Measurements from ENCODE around the gene SIN3A. TPM values are rescaled to one million over a fixed set of nuclear protein-coding genes. Genes with fewer than 3 reads are reported as not detected.
A peak's percentile ranks its signal among the peaks of the same experiment; 100 is the strongest.
"Not testable (repeated sequence)": the region's sequence is repeated elsewhere in the genome, so short reads cannot be mapped to it uniquely, and the experiment has no call there.

The SIN3A gene
- total RNA-seq, 5 donors from 2014 or later (not counting 1 experiment from before 2014, with no cell fraction given) = 117 to 137 (median 136) TPM

GRCh38 chr15:75446151-75446550 is 5.3 kb downstream of the SIN3A start:
- Mint-ChIP-seq H3K27ac (peak overlapping the region; percentile 49 to 69), H3K36me3 (peaks cover 19% of the 10 kb centered on the region), H3K4me3 (peak overlapping the region in 2 of 3 donors; percentile 7 to 68), H3K9me3 (no peaks in the 10 kb centered on the region), H3K27me3 (no peaks in the 10 kb centered on the region), H3K4me1 (peaks cover 60 to 74% (median 72%) of the 10 kb centered on the region in 3 donors)
- no peak overlapping the region for H3K4me3 ChIP-seq (ENCODE audit: control insufficient read depth in 1 of 2, extremely low read depth in 1 of 2, low read length in 1 of 2)
- H3K27me3 ChIP-seq (replicated peaks in 1 of 2; ENCODE audit: control insufficient read depth in 2 of 2, extremely low read depth in 1 of 2, insufficient read depth in 2 of 2, low read length in 1 of 2) = no peaks in the 10 kb centered on the region
- ChIA-PET POLR2A (interaction anchor here (0.6 to 1.8 kb wide), 4 partner anchors 10 to 74 kb away, joined by 3 to 12 read pairs (median 6); no protein-coding TSS in a partner anchor), CTCF (interaction anchor here in 1 of 2 donors (1.3 kb wide), 2 partner anchors 10 to 180 kb away, joined by 3 to 7 read pairs; partner anchors contain the start of gene SNUPN)
- peaks cover 48 to 58% of the 10 kb centered on the region in 2 experiments for H3K4me1 ChIP-seq (ENCODE audit: control insufficient read depth in 1 of 2, extremely low read depth in 1 of 2, insufficient read depth in 2 of 2, low read length in 2 of 2)
- peak overlapping the region; percentile 19 for H3K27ac ChIP-seq (ENCODE audit: low read length)
- DNase-seq (no peak), ATAC-seq (replicated peaks in 1 of 4) (no peak)
- 10% methylated on average over 3 of the region's 3 CpGs for WGBS (ENCODE audit: insufficient coverage)
- H3K36me3 ChIP-seq (ENCODE audit: control insufficient read depth in 2 of 2, extremely low read depth in 1 of 2, insufficient read depth in 1 of 2, low read length in 1 of 2) = peaks cover 3 to 9% of the 10 kb centered on the region in 2 donors
- H3K9me3 ChIP-seq = no peaks in the 10 kb centered on the region

GRCh38 chr15:75445324-75445723 is 6.2 kb downstream of the SIN3A start:
- H3K4me1 ChIP-seq (ENCODE audit: control insufficient read depth in 1 of 2, extremely low read depth in 1 of 2, insufficient read depth in 2 of 2, low read length in 2 of 2) = peaks cover 48 to 55% of the 10 kb centered on the region in 2 experiments
- WGBS (ENCODE audit: insufficient coverage) = no CpG with 5 or more reads among the region's 10 CpGs
- H3K27ac ChIP-seq (ENCODE audit: low read length); H3K27me3 ChIP-seq (replicated peaks in 1 of 2; ENCODE audit: control insufficient read depth in 2 of 2, extremely low read depth in 1 of 2, insufficient read depth in 2 of 2, low read length in 1 of 2); DNase-seq; H3K4me3 ChIP-seq (ENCODE audit: control insufficient read depth in 1 of 2, extremely low read depth in 1 of 2, low read length in 1 of 2); H3K27me3 Mint-ChIP-seq; ATAC-seq (replicated peaks in 1 of 4); H3K9me3 ChIP-seq; H3K9me3 Mint-ChIP-seq: not testable (repeated sequence)
- Mint-ChIP-seq H3K27ac (peak overlapping the region in 1 of 2 donors; percentile 6), H3K4me3 (peak overlapping the region in 1 of 3 donors; percentile 68), H3K36me3 (peaks cover 21% of the 10 kb centered on the region), H3K4me1 (peaks cover 57 to 73% (median 72%) of the 10 kb centered on the region in 3 donors)
- ChIA-PET CTCF (interaction anchor here in 1 of 2 donors (1.3 kb wide), 1 partner anchor 181 kb away, joined by 7 read pairs; the partner anchor contains the start of gene SNUPN), POLR2A (interaction anchor here (0.7 to 1.8 kb wide), 2 partner anchors 11 to 657 kb away, joined by 6 to 12 read pairs; no protein-coding TSS in a partner anchor)
- H3K36me3 ChIP-seq (ENCODE audit: control insufficient read depth in 2 of 2, extremely low read depth in 1 of 2, insufficient read depth in 1 of 2, low read length in 1 of 2) = peaks cover 5 to 11% of the 10 kb centered on the region in 2 donors

DNA sequence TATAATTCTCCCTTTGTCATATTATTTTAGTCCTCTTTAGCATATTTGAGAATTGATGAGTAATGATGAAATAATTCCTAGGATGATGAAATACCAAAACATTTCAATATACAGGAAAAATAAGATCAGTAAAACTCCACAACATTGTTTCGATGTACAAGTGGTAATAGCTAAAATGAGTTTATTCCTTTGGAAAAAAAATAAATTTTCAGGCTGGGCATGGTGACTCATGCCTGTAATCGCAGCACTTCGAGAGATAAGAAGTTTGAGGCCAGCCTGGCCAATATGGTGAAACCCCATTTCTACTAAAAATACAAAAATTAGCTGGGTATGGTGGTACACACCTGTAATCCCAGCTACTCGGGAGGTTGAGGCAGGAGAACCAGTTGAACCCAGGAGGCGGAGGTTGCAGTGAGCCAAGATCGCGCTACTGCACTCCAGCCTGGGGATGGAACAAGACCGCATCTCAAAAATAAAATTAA is 7.5 kb downstream of the SIN3A start:
- H3K4me3 ChIP-seq (ENCODE audit: control insufficient read depth in 1 of 2, extremely low read depth in 1 of 2, low read length in 1 of 2); POLR2A ChIA-PET; H3K4me3 Mint-ChIP-seq; H3K27me3 Mint-ChIP-seq; H3K9me3 Mint-ChIP-seq; H3K27me3 ChIP-seq (replicated peaks in 1 of 2; ENCODE audit: control insufficient read depth in 2 of 2, extremely low read depth in 1 of 2, insufficient read depth in 2 of 2, low read length in 1 of 2); DNase-seq; H3K9me3 ChIP-seq; ATAC-seq (replicated peaks in 1 of 4); H3K27ac ChIP-seq (ENCODE audit: low read length): not testable (repeated sequence)
- CTCF ChIA-PET = interaction anchor here in 1 of 2 donors (0.9 kb wide), 1 partner anchor 10 kb away, joined by 3 read pairs; no protein-coding TSS in a partner anchor
- Histone ChIP-seq H3K36me3 (ENCODE audit: control insufficient read depth in 2 of 2, extremely low read depth in 1 of 2, insufficient read depth in 1 of 2, low read length in 1 of 2) (peaks cover 5 to 12% of the 10 kb centered on the region in 2 donors), H3K4me1 (ENCODE audit: control insufficient read depth in 1 of 2, extremely low read depth in 1 of 2, insufficient read depth in 2 of 2, low read length in 2 of 2) (peaks cover 35 to 45% of the 10 kb centered on the region in 2 experiments)
- Mint-ChIP-seq H3K36me3 (peaks cover 24% of the 10 kb centered on the region), H3K27ac (peak overlapping the region; percentile 48 to 63), H3K4me1 (peaks cover 50 to 64% (median 62%) of the 10 kb centered on the region in 3 donors)
- no CpG with 5 or more reads among the region's 8 CpGs for WGBS (ENCODE audit: insufficient coverage)

DNA sequence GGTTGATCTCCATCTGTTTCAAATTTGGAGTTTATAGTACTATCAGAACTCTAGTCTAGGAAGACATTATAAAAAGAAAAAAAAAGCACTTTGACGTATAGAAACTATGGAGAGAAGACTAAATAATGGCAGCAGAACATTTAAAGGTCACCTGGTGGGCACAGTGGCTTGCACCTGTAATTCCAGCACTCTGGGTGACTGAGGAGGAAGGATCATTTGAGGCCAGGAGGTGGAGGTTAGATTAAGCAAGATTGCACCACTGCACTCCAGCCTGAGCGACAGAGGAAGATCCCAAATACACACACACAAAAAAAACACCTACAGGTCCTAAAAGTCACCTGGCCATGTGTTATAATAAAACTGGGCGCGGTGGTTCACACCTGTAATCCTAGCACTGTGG is 13.8 kb downstream of the SIN3A start:
- no CpG with 5 or more reads among the region's 4 CpGs for WGBS (ENCODE audit: insufficient coverage)
- Mint-ChIP-seq H3K36me3 (peaks cover 23% of the 10 kb centered on the region), H3K27ac (peak overlapping the region in 1 of 2 donors; percentile 64), H3K27me3 (no peaks in the 10 kb centered on the region), H3K4me1 (peaks cover 60 to 63% (median 61%) of the 10 kb centered on the region in 3 donors), H3K9me3 (no peaks in the 10 kb centered on the region), H3K4me3 (peak overlapping the region in 1 of 3 donors; percentile 17)
- DNase-seq = no peak
- CTCF ChIA-PET = interaction anchor here in 1 of 2 donors (0.5 kb wide), 1 partner anchor 40 kb away, joined by 3 read pairs; no protein-coding TSS in a partner anchor
- ATAC-seq (replicated peaks in 1 of 4) = no peak
- no peaks in the 10 kb centered on the region for H3K27me3 ChIP-seq (replicated peaks in 1 of 2; ENCODE audit: control insufficient read depth in 2 of 2, extremely low read depth in 1 of 2, insufficient read depth in 2 of 2, low read length in 1 of 2)
- H3K36me3 ChIP-seq (ENCODE audit: control insufficient read depth in 2 of 2, extremely low read depth in 1 of 2, insufficient read depth in 1 of 2, low read length in 1 of 2) = peaks cover 5 to 22% of the 10 kb centered on the region in 2 donors
- H3K9me3 ChIP-seq = no peaks in the 10 kb centered on the region
- no peak overlapping the region for H3K27ac ChIP-seq (ENCODE audit: low read length)
- H3K4me3 ChIP-seq (ENCODE audit: control insufficient read depth in 1 of 2, extremely low read depth in 1 of 2, low read length in 1 of 2) = no peak overlapping the region
- peaks cover 0 to 16% of the 10 kb centered on the region in 2 experiments for H3K4me1 ChIP-seq (ENCODE audit: control insufficient read depth in 1 of 2, extremely low read depth in 1 of 2, insufficient read depth in 2 of 2, low read length in 2 of 2)
- POLR2A ChIA-PET = no interaction called here

DNA sequence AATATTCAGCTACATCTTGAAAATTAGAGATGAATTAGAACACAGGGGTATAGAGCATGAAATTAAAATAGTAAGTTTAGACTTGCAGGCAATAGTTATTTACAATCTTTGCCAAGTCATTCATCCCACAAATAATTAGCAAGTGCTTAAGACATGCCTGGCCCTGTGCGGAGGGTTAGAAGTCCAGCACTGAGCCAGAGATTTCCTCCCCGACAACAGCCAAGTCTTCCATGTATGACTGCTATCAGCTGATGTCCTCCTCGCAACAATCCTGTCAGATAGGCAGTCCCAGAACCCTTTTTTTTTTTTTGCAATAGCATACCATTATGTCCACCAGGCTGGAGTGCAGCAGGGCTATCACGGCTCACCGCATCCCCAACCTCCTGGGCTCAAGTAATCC is 14.6 kb downstream of the SIN3A start:
- H3K36me3 Mint-ChIP-seq = peaks cover 23% of the 10 kb centered on the region
- no peak for ATAC-seq (replicated peaks in 1 of 4)
- peaks cover 5 to 22% of the 10 kb centered on the region in 2 donors for H3K36me3 ChIP-seq (ENCODE audit: control insufficient read depth in 2 of 2, extremely low read depth in 1 of 2, insufficient read depth in 1 of 2, low read length in 1 of 2)
- H3K4me1 ChIP-seq (ENCODE audit: control insufficient read depth in 1 of 2, extremely low read depth in 1 of 2, insufficient read depth in 2 of 2, low read length in 2 of 2) = peaks cover 0 to 17% of the 10 kb centered on the region in 2 experiments
- peaks cover 65 to 68% (median 65%) of the 10 kb centered on the region in 3 donors for H3K4me1 Mint-ChIP-seq
- WGBS (ENCODE audit: insufficient coverage) = 95% methylated on average over 3 of the region's 5 CpGs
- H3K9me3 Mint-ChIP-seq = no peaks in the 10 kb centered on the region
- H3K27ac ChIP-seq (ENCODE audit: low read length) = no peak overlapping the region
- no peaks in the 10 kb centered on the region for H3K27me3 Mint-ChIP-seq
- no peak overlapping the region for H3K27ac Mint-ChIP-seq
- peak overlapping the region in 1 of 3 donors; percentile 17 for H3K4me3 Mint-ChIP-seq
- POLR2A ChIA-PET = interaction anchor here in 1 of 2 donors (0.6 kb wide), 1 partner anchor 160 kb away, joined by 3 read pairs; no protein-coding TSS in a partner anchor
- H3K9me3 ChIP-seq = no peaks in the 10 kb centered on the region
- no peak for DNase-seq
- H3K4me3 ChIP-seq (ENCODE audit: control insufficient read depth in 1 of 2, extremely low read depth in 1 of 2, low read length in 1 of 2) = no peak overlapping the region
- no peaks in the 10 kb centered on the region for H3K27me3 ChIP-seq (replicated peaks in 1 of 2; ENCODE audit: control insufficient read depth in 2 of 2, extremely low read depth in 1 of 2, insufficient read depth in 2 of 2, low read length in 1 of 2)
- CTCF ChIA-PET = interaction anchor here in 1 of 2 donors (1.3 kb wide), 1 partner anchor 69 kb away, joined by 3 read pairs; no protein-coding TSS in a partner anchor

DNA sequence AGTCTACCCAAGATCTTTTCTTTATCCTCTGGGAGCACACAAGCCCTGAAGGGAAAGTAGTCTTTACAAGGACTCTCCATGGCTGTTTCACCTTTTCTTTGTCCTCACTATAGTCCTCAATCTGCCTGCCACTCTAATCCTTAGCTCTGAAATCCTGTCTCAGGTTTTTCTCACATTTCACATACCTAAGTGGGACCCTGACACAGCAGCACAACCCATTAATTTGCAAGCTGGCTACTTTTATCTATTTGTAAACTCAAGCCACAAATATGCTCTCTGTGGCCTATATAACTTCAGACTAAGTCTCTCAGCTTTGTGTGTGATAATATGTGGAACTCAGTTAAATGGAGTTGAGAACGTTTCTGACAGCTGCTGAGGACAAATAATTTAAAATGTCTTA is 19.8 kb downstream of the SIN3A start:
- Histone ChIP-seq H3K27me3 (replicated peaks in 1 of 2; ENCODE audit: control insufficient read depth in 2 of 2, extremely low read depth in 1 of 2, insufficient read depth in 2 of 2, low read length in 1 of 2) (no peaks in the 10 kb centered on the region), H3K4me3 (ENCODE audit: control insufficient read depth in 1 of 2, extremely low read depth in 1 of 2, low read length in 1 of 2) (no peak overlapping the region), H3K36me3 (ENCODE audit: control insufficient read depth in 2 of 2, extremely low read depth in 1 of 2, insufficient read depth in 1 of 2, low read length in 1 of 2) (peaks cover 4 to 34% of the 10 kb centered on the region in 2 donors), H3K27ac (ENCODE audit: low read length) (no peak overlapping the region), H3K4me1 (ENCODE audit: control insufficient read depth in 1 of 2, extremely low read depth in 1 of 2, insufficient read depth in 2 of 2, low read length in 2 of 2) (peaks cover 0 to 6% of the 10 kb centered on the region in 2 experiments), H3K9me3 (no peaks in the 10 kb centered on the region)
- Mint-ChIP-seq H3K36me3 (peaks cover 20% of the 10 kb centered on the region), H3K4me3 (no peak overlapping the region), H3K9me3 (no peaks in the 10 kb centered on the region), H3K27me3 (no peaks in the 10 kb centered on the region), H3K4me1 (peaks cover 49 to 62% (median 55%) of the 10 kb centered on the region in 3 donors), H3K27ac (no peak overlapping the region)
- WGBS (ENCODE audit: insufficient coverage) = no CpG with 5 or more reads among the region's 1 CpG
- CTCF ChIA-PET = interaction anchor here in 1 of 2 donors (0.6 to 0.7 kb wide), 2 partner anchors 9 to 205 kb away, joined by 3 read pairs; no protein-coding TSS in a partner anchor
- ATAC-seq (replicated peaks in 1 of 4) = no peak
- DNase-seq = no peak
- POLR2A ChIA-PET = interaction anchor here in 1 of 2 donors (1.0 kb wide), 1 partner anchor 24 kb away, joined by 4 read pairs; no protein-coding TSS in a partner anchor

Measured in T-cell (primary cell).